Tibial nerve (tissue), 4 donors: ENCODE measurements around the gene GSTA1. TPM values are rescaled to one million over a fixed set of nuclear protein-coding genes. Genes with fewer than 3 reads are reported as not detected.
"Not testable (repeated sequence)": the region's sequence is repeated elsewhere in the genome, so short reads cannot be mapped to it uniquely, and the experiment has no call there.

ENCODE experiments used
- DNase-seq, 2 donors: peaks; one replicate each; pipeline ENCODE4 v3.0.0-alpha.2; 2019; ENCODE audit warnings: low spot score in 2 of 2
- H3K27ac ChIP-seq, 4 donors: fragments of 200-600 bp; sonication (generic) in 3 of 4; one replicate each; pipeline ENCODE4 v1.5.1; 2017 to 2019; ENCODE audit warnings: mild to moderate bottlenecking in 1 of 4
- H3K27me3 ChIP-seq, 2 donors: fragments of 200-600 bp; sonication (generic) in 1 of 2; one replicate each; pipeline versions ENCODE4 v1.5.1 to v1.6.0; 2017 to 2019
- H3K36me3 ChIP-seq, 3 donors: fragments of 200-600 bp; sonication (generic); one replicate each; pipeline ENCODE4 v1.5.1; 2018 to 2019
- H3K4me1 ChIP-seq, 4 donors: fragments of 200-600 bp; sonication (generic) in 3 of 4; one replicate each; pipeline ENCODE4 v1.5.1; 2017 to 2019
- H3K4me3 ChIP-seq, 4 donors: fragments of 200-600 bp; sonication (generic) in 3 of 4; one replicate each; pipeline ENCODE4 v1.5.1; 2017 to 2019; ENCODE audit warnings: mild to moderate bottlenecking in 1 of 4, moderate library complexity in 1 of 4
- H3K9me3 ChIP-seq, 4 donors: fragments of 200-600 bp; sonication (generic) in 3 of 4; one replicate each; pipeline ENCODE4 v1.5.1; 2017 to 2019
- CTCF ChIP-seq, 5 experiments: fragments of 200-600 bp in 3 of 5; fragments of 450-650 bp in 2 of 5; sonication (generic) in 3 of 5; IDR thresholded peaks; one replicate each; pipeline ENCODE4 v1.5.1; 2016 to 2019; ENCODE audit warnings: antibody characterized with exemption in 5 of 5, mild to moderate bottlenecking in 3 of 5, moderate library complexity in 2 of 5
- EP300 ChIP-seq, 2 donors: sonication (generic); formaldehyde crosslinking; IDR thresholded peaks; one replicate each; pipeline ENCODE4 v1.6.1; 2017; ENCODE audit warnings: antibody characterized with exemption in 2 of 2, mild to moderate bottlenecking in 1 of 2
- POLR2A ChIP-seq, 2 donors: fragments of 450-650 bp; IDR thresholded peaks; one replicate each; pipeline ENCODE4 v1.6.1; 2017; ENCODE audit warnings: antibody characterized with exemption in 2 of 2, mild to moderate bottlenecking in 2 of 2, moderate library complexity in 2 of 2
- WGBS, 2 donors: methylation state at CpG; one replicate each; pipeline ENCODE4 v1.1.5; 2018; 5-methylcytosine and 5-hydroxymethylcytosine counted together
- total RNA-seq, 4 donors: library from RNA; depleted of rRNA; stranded (reverse); fragments of >200 nt; gene quantifications; one replicate each; pipeline ENCODE4 v1.1.0, GENCODE V29; 2016

The GSTA1 gene
- total RNA-seq, 4 donors from 2014 or later, result not detected

- DNase-seq, result no peak
- WGBS, 2 donors, result 40 to 46% methylated on average over 1 of the region's 1 CpG
- Histone ChIP-seq H3K4me3 (no peak overlapping the region), H3K9me3 (peaks cover 0 to 9% (median 0%) of the 10 kb centered on the region in 4 donors), H3K27me3 (no peaks in the 10 kb centered on the region), H3K27ac (no peak overlapping the region), H3K36me3 (no peaks in the 10 kb centered on the region), H3K4me1 (no peaks in the 10 kb centered on the region)
- no peak for TF ChIP-seq CTCF (IDR thresholded peaks at IDR 0.05)
- no peak for TF ChIP-seq POLR2A (IDR thresholded peaks at IDR 0.05)
- TF ChIP-seq EP300 (IDR thresholded peaks at IDR 0.05), result no peak
These were observed 22.9 kb upstream of the GSTA1 start for GRCh38 chr6:52826513-52826912.

GRCh38 chr6:52825900-52826459 is 22.4 kb upstream of the GSTA1 start:
- 74 to 84% methylated on average over 4 of the region's 4 CpGs for WGBS, 2 donors
- not testable (repeated sequence) for H3K4me1 ChIP-seq

GRCh38 chr6:52825270-52825793 is 21.7 kb upstream of the GSTA1 start:
- H3K4me3 ChIP-seq, H3K27me3 ChIP-seq, H3K27ac ChIP-seq, H3K36me3 ChIP-seq, H3K4me1 ChIP-seq, DNase-seq: not testable (repeated sequence)
- H3K9me3 ChIP-seq, result peaks cover 0 to 13% (median 0%) of the 10 kb centered on the region in 4 donors
- 88 to 91% methylated on average over 21 to 24 of the region's 25 CpGs for WGBS, 2 donors

More at GRCh38 chr6:52825900-52826459, 22.4 kb upstream of the GSTA1 start:
- not testable (repeated sequence) for H3K36me3 ChIP-seq, H3K27me3 ChIP-seq, H3K4me3 ChIP-seq, H3K27ac ChIP-seq, DNase-seq
- peaks cover 0 to 13% (median 0%) of the 10 kb centered on the region in 4 donors for H3K9me3 ChIP-seq

GRCh38 chr6:52821842-52822241 is 18.2 kb upstream of the GSTA1 start:
- 86 to 92% methylated on average over 1 of the region's 1 CpG for WGBS, 2 donors
- TF ChIP-seq POLR2A (IDR thresholded peaks at IDR 0.05) (no peak), CTCF (IDR thresholded peaks at IDR 0.05) (no peak), EP300 (IDR thresholded peaks at IDR 0.05) (no peak)
- DNase-seq, result no peak
- no peaks in the 10 kb centered on the region for H3K36me3 ChIP-seq
- H3K9me3 ChIP-seq, result peaks cover 0 to 13% (median 0%) of the 10 kb centered on the region in 4 donors
- H3K4me1 ChIP-seq, result no peaks in the 10 kb centered on the region
- H3K27ac ChIP-seq, result no peak overlapping the region
- H3K4me3 ChIP-seq, result no peak overlapping the region
- no peaks in the 10 kb centered on the region for H3K27me3 ChIP-seq

GRCh38 chr6:52820198-52820597 is 16.6 kb upstream of the GSTA1 start:
- H3K36me3 ChIP-seq, result no peaks in the 10 kb centered on the region
- no peaks in the 10 kb centered on the region for H3K27me3 ChIP-seq
- H3K4me3 ChIP-seq, result no peak overlapping the region
- TF ChIP-seq CTCF (IDR thresholded peaks at IDR 0.05) (no peak), POLR2A (IDR thresholded peaks at IDR 0.05) (no peak), EP300 (IDR thresholded peaks at IDR 0.05) (no peak)
- 60 to 62% methylated on average over 2 of the region's 2 CpGs for WGBS, 2 donors
- H3K4me1 ChIP-seq, result no peaks in the 10 kb centered on the region
- peaks cover 0 to 13% (median 0%) of the 10 kb centered on the region in 4 donors for H3K9me3 ChIP-seq
- no peak for DNase-seq
- no peak overlapping the region for H3K27ac ChIP-seq

- TF ChIP-seq POLR2A (IDR thresholded peaks at IDR 0.05) (no peak), CTCF (IDR thresholded peaks at IDR 0.05) (peak in 4 of 5 experiments; percentile 32 to 50 (median 42)), EP300 (IDR thresholded peaks at IDR 0.05) (no peak)
- no peaks in the 10 kb centered on the region for H3K27me3 ChIP-seq
- H3K36me3 ChIP-seq, result no peaks in the 10 kb centered on the region
- no peaks in the 10 kb centered on the region for H3K4me1 ChIP-seq
- WGBS, 2 donors, result 33 to 44% methylated on average over 15 of the region's 15 CpGs
- no peak overlapping the region for H3K4me3 ChIP-seq
- peak in 1 of 2 donors; percentile 23 for DNase-seq
- no peak overlapping the region for H3K27ac ChIP-seq
- no peaks in the 10 kb centered on the region for H3K9me3 ChIP-seq
These were observed 11.8 kb upstream of the GSTA1 start for GRCh38 chr6:52815167-52816092.

- not testable (repeated sequence) for H3K4me3 ChIP-seq, H3K27me3 ChIP-seq, H3K36me3 ChIP-seq, H3K27ac ChIP-seq, H3K4me1 ChIP-seq, DNase-seq, H3K9me3 ChIP-seq
- WGBS, 2 donors, result 56 to 76% methylated on average over 3 of the region's 3 CpGs
These were observed 10.9 kb upstream of the GSTA1 start for GRCh38 chr6:52814545-52814944.

GRCh38 chr6:52809777-52810176 is 6.2 kb upstream of the GSTA1 start:
- DNase-seq, H3K27ac ChIP-seq, H3K4me3 ChIP-seq, H3K36me3 ChIP-seq, H3K27me3 ChIP-seq, H3K9me3 ChIP-seq, H3K4me1 ChIP-seq: not testable (repeated sequence)
- WGBS, 2 donors, result 67 to 69% methylated on average over 4 of the region's 4 CpGs
